ENCODE measurements around the gene CFL2.
A peak's percentile ranks its signal among the peaks of the same experiment; 100 is the strongest.
"Not testable (repeated sequence)": the region's sequence is repeated elsewhere in the genome, so short reads cannot be mapped to it uniquely, and the experiment has no call there.

Gene CFL2

DNA sequence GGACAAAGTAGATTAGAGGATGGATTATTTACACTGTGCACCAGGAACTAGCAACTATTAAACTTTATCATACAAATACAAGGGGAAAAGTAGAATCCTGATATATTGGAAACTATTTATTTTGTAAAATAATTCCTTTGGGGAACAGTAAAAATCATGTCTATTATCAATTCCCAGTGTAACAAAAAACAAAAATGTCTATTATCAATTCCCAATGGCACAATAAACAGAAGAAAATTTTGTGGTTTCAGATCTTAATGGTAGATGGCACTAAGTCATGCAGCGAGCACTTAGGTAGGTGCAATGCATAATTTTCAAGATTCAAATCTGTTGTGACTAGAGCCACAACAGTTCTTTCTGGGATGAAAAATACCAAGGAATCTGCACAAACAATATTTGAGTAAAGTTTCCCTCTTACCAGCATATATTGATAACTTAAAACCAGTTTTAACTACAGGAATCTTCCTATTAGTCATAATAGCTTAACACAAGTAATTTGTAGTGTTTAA lies 13.7 kb downstream of the CFL2 start:
- no peak overlapping the region for H3K4me3 ChIP-seq (ENCODE audit: low read depth, low read length)
- no peak for DNase-seq (ENCODE audit: low read depth)
- TF ChIP-seq, protein P1, sequence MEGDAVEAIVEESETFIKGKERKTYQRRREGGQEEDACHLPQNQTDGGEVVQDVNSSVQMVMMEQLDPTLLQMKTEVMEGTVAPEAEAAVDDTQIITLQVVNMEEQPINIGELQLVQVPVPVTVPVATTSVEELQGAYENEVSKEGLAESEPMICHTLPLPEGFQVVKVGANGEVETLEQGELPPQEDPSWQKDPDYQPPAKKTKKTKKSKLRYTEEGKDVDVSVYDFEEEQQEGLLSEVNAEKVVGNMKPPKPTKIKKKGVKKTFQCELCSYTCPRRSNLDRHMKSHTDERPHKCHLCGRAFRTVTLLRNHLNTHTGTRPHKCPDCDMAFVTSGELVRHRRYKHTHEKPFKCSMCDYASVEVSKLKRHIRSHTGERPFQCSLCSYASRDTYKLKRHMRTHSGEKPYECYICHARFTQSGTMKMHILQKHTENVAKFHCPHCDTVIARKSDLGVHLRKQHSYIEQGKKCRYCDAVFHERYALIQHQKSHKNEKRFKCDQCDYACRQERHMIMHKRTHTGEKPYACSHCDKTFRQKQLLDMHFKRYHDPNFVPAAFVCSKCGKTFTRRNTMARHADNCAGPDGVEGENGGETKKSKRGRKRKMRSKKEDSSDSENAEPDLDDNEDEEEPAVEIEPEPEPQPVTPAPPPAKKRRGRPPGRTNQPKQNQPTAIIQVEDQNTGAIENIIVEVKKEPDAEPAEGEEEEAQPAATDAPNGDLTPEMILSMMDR (IDR thresholded peaks at IDR 0.05; ENCODE audit: control insufficient read depth, extremely low read depth, insufficient read depth): no peak

DNA sequence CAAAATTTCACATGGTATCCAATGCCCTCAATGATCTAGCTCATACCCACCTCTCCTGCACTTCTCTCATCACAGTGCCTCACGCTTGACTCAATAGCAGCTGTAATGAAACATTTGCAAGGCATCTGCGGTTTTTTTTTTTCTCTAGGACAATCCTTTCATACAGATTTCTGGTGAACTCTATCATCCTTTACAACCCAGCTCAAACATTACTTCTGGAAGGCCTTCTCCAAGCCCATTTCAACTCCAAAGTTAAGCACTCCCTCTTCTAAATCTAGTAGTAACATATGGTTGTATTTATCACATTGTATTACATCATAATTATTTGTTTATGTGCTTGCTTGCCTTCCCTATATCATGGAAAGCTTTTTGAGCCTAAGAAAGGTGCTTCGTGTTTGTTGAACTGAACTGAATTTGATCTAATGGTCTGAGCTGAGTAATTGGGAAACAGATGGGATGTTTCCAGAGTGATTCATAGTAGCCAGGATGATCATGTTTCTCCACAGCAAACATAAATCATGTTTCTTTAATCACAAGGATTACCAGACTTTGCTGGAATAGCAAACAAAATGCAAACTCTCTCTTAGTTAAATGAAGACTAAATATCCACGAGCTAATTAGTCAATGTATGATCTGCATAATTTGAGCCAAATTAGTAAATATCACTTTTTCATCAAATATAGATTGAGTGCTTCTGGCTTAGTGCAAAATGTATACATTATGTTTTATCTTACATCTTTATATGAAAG lies 14.3 kb downstream of the CFL2 start:
- TF ChIP-seq, protein P1 (IDR thresholded peaks at IDR 0.05; ENCODE audit: control insufficient read depth, extremely low read depth, insufficient read depth): no peak
- no peak overlapping the region for H3K4me3 ChIP-seq (ENCODE audit: low read depth, low read length)
- DNase-seq (ENCODE audit: low read depth): peak; percentile 56

DNA sequence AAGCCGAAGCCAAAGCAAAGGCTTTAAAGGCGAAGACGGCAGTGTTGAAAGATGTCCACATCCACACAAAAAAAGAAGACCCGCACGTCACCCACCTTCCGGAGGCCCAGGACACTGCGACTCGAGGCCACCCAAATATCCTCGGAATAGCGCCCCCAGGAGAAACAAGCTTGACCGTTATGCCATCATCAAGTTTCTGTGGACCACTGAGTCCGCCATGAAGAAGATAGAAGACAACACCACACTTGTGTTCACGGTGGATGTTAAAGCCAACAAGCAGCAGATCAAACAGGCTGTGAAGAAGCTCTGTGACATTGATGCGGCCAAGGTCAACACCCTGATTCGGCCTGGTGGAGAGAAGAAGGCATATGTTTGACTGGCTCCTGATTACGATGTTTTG lies 20.2 kb downstream of the CFL2 start:
- DNase-seq (ENCODE audit: low read depth); H3K4me3 ChIP-seq (ENCODE audit: low read depth, low read length): not testable (repeated sequence)

DNA sequence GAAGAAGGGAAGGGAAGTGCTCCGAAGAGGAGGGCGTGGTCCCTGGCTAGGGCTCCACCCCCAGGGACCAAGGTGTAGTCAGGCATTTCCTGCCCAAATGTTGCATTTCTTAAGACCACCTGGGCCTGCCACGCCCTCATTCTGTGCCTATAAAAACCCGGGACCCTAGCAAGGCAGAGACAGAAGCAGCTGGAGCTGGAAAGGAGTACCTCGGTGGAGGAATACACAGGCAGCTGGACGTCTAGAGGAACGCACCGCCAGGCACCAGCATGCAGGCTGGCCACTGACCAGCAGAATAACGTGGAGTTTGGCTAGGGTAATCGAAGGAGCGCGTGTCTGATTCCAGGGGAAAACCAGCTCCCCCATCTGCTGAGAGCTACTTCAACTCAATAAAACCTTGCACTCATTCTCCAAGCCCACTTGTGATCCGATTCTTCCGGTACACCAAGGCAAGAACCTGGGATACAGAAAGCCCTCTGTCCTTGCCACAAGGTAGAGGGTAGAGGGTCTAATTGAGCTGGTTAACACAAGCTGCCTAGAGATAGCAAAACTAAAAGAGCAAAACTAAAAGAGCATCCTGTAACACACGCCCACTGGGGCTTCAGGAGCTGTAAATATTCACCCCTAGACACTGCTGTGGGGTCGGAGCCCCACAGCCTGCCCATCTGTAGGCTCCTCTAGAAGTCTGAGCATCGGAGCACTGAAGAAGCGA lies 21.0 kb downstream of the CFL2 start:
- TF ChIP-seq, protein P1 (IDR thresholded peaks at IDR 0.05; ENCODE audit: control insufficient read depth, extremely low read depth, insufficient read depth): no peak
- no peak for DNase-seq (ENCODE audit: low read depth)
- H3K4me3 ChIP-seq (ENCODE audit: low read depth, low read length): no peak overlapping the region

DNA sequence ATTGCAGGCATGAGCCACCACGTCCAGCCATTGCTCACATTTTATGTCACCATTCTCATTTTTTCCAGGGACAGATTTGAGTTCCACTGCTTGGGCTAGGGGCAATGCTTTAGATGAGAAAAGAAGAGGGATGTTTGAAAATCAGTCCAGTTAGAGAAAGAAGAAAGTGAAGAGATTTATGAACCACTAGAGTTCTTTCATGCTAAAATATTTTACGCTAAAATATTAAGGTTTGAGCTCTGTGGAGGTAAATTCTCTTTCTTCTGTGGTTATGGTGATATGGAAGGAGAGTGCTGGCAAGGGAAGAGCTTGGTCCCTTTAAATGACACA lies 21.5 kb downstream of the CFL2 start:
- H3K4me3 ChIP-seq (ENCODE audit: low read depth, low read length): no peak overlapping the region
- TF ChIP-seq, protein P1 (IDR thresholded peaks at IDR 0.05; ENCODE audit: control insufficient read depth, extremely low read depth, insufficient read depth): no peak
- no peak for DNase-seq (ENCODE audit: low read depth)

DNA sequence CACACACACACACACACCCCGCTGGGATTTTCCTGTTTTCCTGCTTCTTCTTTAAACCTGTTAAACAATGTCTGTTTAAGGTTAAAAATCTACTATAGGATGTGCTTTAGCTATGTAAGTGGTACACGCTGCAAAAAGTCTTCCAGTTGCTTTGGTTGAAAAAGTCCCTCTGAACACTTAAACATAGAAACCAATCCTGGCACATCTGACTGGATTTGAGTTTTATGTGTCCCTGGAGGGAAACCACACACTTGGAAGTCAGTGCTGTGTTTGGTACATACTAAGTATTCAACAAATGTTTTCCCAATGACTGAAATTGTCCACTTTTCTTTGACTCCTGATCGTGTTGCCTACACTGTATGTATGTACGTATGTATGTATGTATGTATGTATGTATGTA lies 22.0 kb downstream of the CFL2 start:
- TF ChIP-seq, protein P1 (IDR thresholded peaks at IDR 0.05; ENCODE audit: control insufficient read depth, extremely low read depth, insufficient read depth): no peak
- no peak overlapping the region for H3K4me3 ChIP-seq (ENCODE audit: low read depth, low read length)
- DNase-seq (ENCODE audit: low read depth): no peak

DNA sequence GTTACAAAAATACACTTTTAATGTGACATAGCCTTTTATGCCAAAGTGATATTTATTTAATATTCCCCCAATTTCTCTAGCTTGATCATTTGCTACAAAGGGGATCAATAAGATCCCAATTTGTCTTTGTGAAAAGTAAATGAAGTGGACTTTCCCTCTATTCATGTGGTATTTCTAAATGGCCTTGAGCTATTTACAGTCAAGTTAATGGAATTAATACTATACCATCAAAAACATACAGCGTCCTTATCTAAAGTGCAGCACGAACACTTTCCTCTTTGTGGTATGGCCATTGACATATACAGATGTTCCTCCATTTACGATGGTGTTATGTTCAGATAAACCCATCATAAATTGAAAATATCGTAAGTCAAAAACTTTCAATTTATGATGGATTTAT lies 23.2 kb downstream of the CFL2 start:
- TF ChIP-seq, protein P1 (IDR thresholded peaks at IDR 0.05; ENCODE audit: control insufficient read depth, extremely low read depth, insufficient read depth): no peak
- DNase-seq (ENCODE audit: low read depth): no peak
- no peak overlapping the region for H3K4me3 ChIP-seq (ENCODE audit: low read depth, low read length)

All from LNCaP clone FGC (cell line).